ENCODE data around the gene AUH. TPM values are rescaled to one million over a fixed set of nuclear protein-coding genes. Genes with fewer than 3 reads are reported as not detected.

AUH gene
- polyA plus RNA-seq, 3 donors: 4.0 to 9.9 (median 8.4) TPM

- Histone ChIP-seq H3K4me3 (replicated peaks in 1 of 3; ENCODE audit: low read depth in 2 of 3, low read length in 3 of 3) (no peak overlapping the region), H3K27ac (ENCODE audit: low read depth in 1 of 2, low read length in 2 of 2) (no peak overlapping the region), H3K36me3 (replicated peaks in 1 of 2; ENCODE audit: control insufficient read depth in 1 of 2, insufficient read depth in 2 of 2, low read length in 2 of 2) (no peaks in the 10 kb centered on the region), H4K20me1 (ENCODE audit: insufficient read depth, low read length) (no peaks in the 10 kb centered on the region), H2AFZ (ENCODE audit: insufficient read depth, low read depth, low read length, poor library complexity, severe bottlenecking) (no peak overlapping the region), H3K9ac (ENCODE audit: insufficient read depth, low read length, poor library complexity, severe bottlenecking) (no peak overlapping the region), H3K79me2 (ENCODE audit: insufficient read depth, low read length) (no peaks in the 10 kb centered on the region), H3K27me3 (ENCODE audit: control insufficient read depth in 2 of 2, insufficient read depth in 2 of 2, low read length in 2 of 2) (no peaks in the 10 kb centered on the region), H3K4me1 (ENCODE audit: control insufficient read depth in 1 of 2, insufficient read depth in 2 of 2, low read length in 2 of 2) (peaks cover 9 to 13% of the 10 kb centered on the region in 2 donors), H3K9me3 (replicated peaks in 1 of 2; ENCODE audit: control insufficient read depth in 1 of 2, insufficient read depth in 1 of 2, low read length in 2 of 2) (no peaks in the 10 kb centered on the region), H3K4me2 (replicated peaks; ENCODE audit: extremely low read depth, low read length, poor library complexity, severe bottlenecking) (no peak overlapping the region)
- intact Hi-C loops (cut with micrococcal nuclease): loop anchor here (5.0 kb wide), 1 partner anchor 33 kb away; no protein-coding TSS in a partner anchor
- H3K4me1 Mint-ChIP-seq: peaks cover 15% of the 10 kb centered on the region
- no peak for TF ChIP-seq CTCF (IDR thresholded peaks at IDR 0.05)
- no peak overlapping the region for H3K4me3 Mint-ChIP-seq
- H3K9me3 Mint-ChIP-seq: no peaks in the 10 kb centered on the region
- peak overlapping the region in 6 of 7 donors; percentile 16 to 70 (median 60) for H3K27ac Mint-ChIP-seq
- H3K27me3 Mint-ChIP-seq (ENCODE audit: low read depth in 3 of 3): peaks cover 0 to 3% (median 0%) of the 10 kb centered on the region in 3 donors
- H3K36me3 Mint-ChIP-seq: no peaks in the 10 kb centered on the region
- WGBS (ENCODE audit: insufficient coverage): 88% methylated on average over 2 of the region's 8 CpGs
- peak; percentile 8 to 22 (median 10) for DNase-seq
These were observed 116.0 kb downstream of the AUH start for GRCh38 chr9:91245431-91246313.

- no peak overlapping the region for H2AFZ ChIP-seq (ENCODE audit: insufficient read depth, low read depth, low read length, poor library complexity, severe bottlenecking)
- Mint-ChIP-seq H3K9me3 (no peaks in the 10 kb centered on the region), H3K36me3 (no peaks in the 10 kb centered on the region), H3K27ac (no peak overlapping the region), H3K4me1 (peaks cover 18% of the 10 kb centered on the region), H3K4me3 (no peak overlapping the region), H3K27me3 (ENCODE audit: low read depth in 3 of 3) (peaks cover 0 to 3% (median 0%) of the 10 kb centered on the region in 3 donors)
- no peak overlapping the region for H3K4me2 ChIP-seq (replicated peaks; ENCODE audit: extremely low read depth, low read length, poor library complexity, severe bottlenecking)
- H3K9me3 ChIP-seq (replicated peaks in 1 of 2; ENCODE audit: control insufficient read depth in 1 of 2, insufficient read depth in 1 of 2, low read length in 2 of 2): no peaks in the 10 kb centered on the region
- no peaks in the 10 kb centered on the region for H3K27me3 ChIP-seq (ENCODE audit: control insufficient read depth in 2 of 2, insufficient read depth in 2 of 2, low read length in 2 of 2)
- intact Hi-C loops (cut with micrococcal nuclease): no loop called here
- no peak overlapping the region for H3K4me3 ChIP-seq (replicated peaks in 1 of 3; ENCODE audit: low read depth in 2 of 3, low read length in 3 of 3)
- no peaks in the 10 kb centered on the region for H3K79me2 ChIP-seq (ENCODE audit: insufficient read depth, low read length)
- no peak for TF ChIP-seq CTCF (IDR thresholded peaks at IDR 0.05)
- no peaks in the 10 kb centered on the region for H3K36me3 ChIP-seq (replicated peaks in 1 of 2; ENCODE audit: control insufficient read depth in 1 of 2, insufficient read depth in 2 of 2, low read length in 2 of 2)
- H3K4me1 ChIP-seq (ENCODE audit: control insufficient read depth in 1 of 2, insufficient read depth in 2 of 2, low read length in 2 of 2): peaks cover 9 to 13% of the 10 kb centered on the region in 2 donors
- no peak overlapping the region for H3K27ac ChIP-seq (ENCODE audit: low read depth in 1 of 2, low read length in 2 of 2)
- WGBS (ENCODE audit: insufficient coverage): no CpG with 5 or more reads among the region's 2 CpGs
- DNase-seq: no peak
- H4K20me1 ChIP-seq (ENCODE audit: insufficient read depth, low read length): no peaks in the 10 kb centered on the region
- H3K9ac ChIP-seq (ENCODE audit: insufficient read depth, low read length, poor library complexity, severe bottlenecking): no peak overlapping the region
These were observed 118.7 kb downstream of the AUH start for GRCh38 chr9:91243029-91243428.
